Lower leg skin (tissue), 4 donors: ENCODE measurements around the gene CAPN2. TPM values are rescaled to one million over a fixed set of nuclear protein-coding genes. Genes with fewer than 3 reads are reported as not detected.

Experiments
- DNase-seq, 2 donors: peaks; one replicate each; pipeline ENCODE4 v3.0.0-alpha.2; 2019; ENCODE audit warnings: low spot score in 2 of 2
- H3K4me3 ChIP-seq: fragments of 200-600 bp; sonication (generic); 2 replicates; pipeline ENCODE4 v1.5.1; 2017; ENCODE audit warnings: mild to moderate bottlenecking, low read depth; ENCODE audit not compliant: poor library complexity, severe bottlenecking
- POLR2A ChIP-seq, 2 donors: fragments of 450-650 bp; IDR thresholded peaks; one replicate each; pipeline ENCODE4 v1.6.1; 2016 to 2017; ENCODE audit warnings: antibody characterized with exemption in 2 of 2, mild to moderate bottlenecking in 1 of 2, moderate library complexity in 1 of 2
- WGBS, 2 donors: methylation state at CpG; one replicate each; pipeline ENCODE4 v1.1.5; 2018; 5-methylcytosine and 5-hydroxymethylcytosine counted together
- intact Hi-C: fragments of 100-400 bp; cut with DNase I; formaldehyde crosslinking; loops from one replicate; pipeline ENCODE4 v1.15.0; 2023; ENCODE audit warnings: low total_unique reads
- total RNA-seq, 4 donors: library from RNA; depleted of rRNA; stranded (reverse); fragments of >200 nt; gene quantifications; one replicate each; pipeline ENCODE4 v1.1.0, GENCODE V29; 2016
- TF ChIP-seq, protein P1 (sequence below), 3 donors: fragments of 450-650 bp; IDR thresholded peaks; one replicate each; pipeline ENCODE4 v1.5.1; 2016; ENCODE audit warnings: antibody characterized with exemption in 3 of 3, mild to moderate bottlenecking in 3 of 3, moderate library complexity in 2 of 3

CAPN2 gene
- total RNA-seq, 4 donors from 2014 or later, result 33.7 to 73.3 (median 47.2) TPM

DNA sequence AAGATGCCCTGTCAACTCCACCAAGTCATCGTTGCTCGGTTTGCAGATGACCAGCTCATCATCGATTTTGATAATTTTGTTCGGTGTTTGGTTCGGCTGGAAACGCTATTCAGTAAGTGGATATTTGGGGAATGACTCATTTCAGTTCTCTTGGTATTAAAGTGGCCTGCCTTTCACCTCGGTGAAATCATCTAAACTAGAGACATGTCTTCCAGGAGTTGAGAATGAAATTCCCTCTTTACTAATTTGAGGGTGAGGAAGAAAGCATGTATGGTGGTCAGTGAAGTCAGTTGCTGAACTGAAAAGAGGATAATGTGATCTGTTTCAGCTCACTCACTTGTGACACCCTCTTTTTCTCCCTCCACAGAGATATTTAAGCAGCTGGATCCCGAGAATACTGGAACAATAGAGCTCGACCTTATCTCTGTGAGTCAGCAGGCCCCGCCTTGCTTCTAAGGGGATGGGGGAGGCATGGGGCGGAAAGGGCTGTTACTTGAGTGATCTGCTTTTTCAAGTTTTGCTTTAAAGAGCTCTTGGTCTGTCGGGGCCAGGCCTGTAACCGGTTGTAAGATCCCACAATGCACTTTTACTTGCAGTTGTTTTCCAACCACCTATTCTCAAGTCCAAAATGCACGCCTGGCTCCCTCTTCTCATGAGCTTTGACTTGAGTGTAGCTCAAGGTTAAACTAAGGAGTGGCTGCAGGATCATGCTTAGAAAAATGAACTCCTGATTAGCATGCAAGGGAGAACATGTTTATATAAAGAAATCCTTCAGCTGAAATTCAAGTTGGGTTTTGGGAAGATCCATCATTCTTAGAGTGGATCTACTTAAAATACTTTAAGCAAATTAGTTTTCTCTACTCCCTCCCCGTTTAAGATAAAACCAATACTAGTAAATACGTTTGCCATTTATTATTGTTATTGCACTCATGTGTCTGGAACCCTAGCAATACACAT, 59.8 kb downstream of the CAPN2 start:
- no peak overlapping the region for H3K4me3 ChIP-seq
- intact Hi-C loops, result no loop called here
- peak in 1 of 2 donors; percentile 14 for DNase-seq
- TF ChIP-seq, protein P1, sequence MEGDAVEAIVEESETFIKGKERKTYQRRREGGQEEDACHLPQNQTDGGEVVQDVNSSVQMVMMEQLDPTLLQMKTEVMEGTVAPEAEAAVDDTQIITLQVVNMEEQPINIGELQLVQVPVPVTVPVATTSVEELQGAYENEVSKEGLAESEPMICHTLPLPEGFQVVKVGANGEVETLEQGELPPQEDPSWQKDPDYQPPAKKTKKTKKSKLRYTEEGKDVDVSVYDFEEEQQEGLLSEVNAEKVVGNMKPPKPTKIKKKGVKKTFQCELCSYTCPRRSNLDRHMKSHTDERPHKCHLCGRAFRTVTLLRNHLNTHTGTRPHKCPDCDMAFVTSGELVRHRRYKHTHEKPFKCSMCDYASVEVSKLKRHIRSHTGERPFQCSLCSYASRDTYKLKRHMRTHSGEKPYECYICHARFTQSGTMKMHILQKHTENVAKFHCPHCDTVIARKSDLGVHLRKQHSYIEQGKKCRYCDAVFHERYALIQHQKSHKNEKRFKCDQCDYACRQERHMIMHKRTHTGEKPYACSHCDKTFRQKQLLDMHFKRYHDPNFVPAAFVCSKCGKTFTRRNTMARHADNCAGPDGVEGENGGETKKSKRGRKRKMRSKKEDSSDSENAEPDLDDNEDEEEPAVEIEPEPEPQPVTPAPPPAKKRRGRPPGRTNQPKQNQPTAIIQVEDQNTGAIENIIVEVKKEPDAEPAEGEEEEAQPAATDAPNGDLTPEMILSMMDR (IDR thresholded peaks at IDR 0.05), result no peak
- WGBS, 2 donors, result 44% methylated on average over 16 of the region's 16 CpGs

DNA sequence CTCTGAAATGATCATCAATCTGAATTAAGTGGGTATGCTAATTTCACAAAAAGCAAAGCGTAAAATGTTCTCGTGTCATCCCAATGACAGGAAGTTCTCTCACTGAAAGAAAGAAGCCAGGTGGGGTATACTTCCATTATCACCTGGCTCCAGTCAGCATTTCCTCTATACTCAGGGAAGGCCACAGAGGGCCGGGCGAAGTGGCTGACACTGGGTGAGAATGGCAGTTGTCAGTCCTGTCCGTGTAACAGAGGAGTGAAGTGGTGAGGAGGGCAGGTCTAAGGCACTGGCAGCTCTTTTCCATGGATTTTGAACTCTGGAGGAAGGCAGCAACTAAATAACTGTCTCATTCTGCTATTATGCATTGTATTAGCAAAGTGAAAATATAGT, 60.4 kb downstream of the CAPN2 start:
- TF ChIP-seq POLR2A (IDR thresholded peaks at IDR 0.05), result no peak
- TF ChIP-seq, protein P1 (IDR thresholded peaks at IDR 0.05), result no peak
- no peak overlapping the region for H3K4me3 ChIP-seq
- intact Hi-C loops, result no loop called here
- no peak for DNase-seq
- WGBS, 2 donors, result 89 to 90% methylated on average over 5 of the region's 5 CpGs

DNA sequence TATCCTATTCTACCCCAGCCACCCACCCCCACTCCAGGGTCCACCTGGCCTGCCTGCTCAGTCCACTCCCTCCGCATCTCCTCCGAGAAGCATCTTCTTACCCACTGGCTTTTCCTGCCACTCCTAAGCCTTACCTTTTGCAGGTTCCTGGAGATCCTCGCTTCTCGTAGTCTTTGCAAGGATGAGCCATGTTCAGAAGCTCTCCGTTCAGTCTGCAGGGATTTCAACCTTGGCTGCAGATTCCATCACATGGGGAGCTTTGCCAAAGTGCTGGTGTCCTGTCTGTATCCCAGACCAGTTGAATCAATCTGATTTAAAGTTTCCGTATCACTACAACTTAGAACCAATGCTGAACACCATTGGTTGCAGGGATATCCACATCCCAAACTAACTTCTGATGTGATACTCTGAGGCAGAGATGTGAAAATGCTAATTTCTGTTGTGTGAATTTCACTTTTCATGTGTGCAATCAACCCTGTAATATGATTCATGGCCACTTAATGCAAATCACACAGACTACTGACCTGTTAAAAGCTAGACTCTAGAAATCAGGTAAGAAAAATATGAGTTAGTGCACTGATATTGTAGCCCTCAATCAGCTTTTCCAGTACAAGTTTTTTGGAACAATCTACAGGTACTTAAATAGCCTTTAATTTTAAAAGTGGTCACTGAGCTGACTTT, 61.9 kb downstream of the CAPN2 start:
- H3K4me3 ChIP-seq, result no peak overlapping the region
- 91 to 95% methylated on average over 6 of the region's 6 CpGs for WGBS, 2 donors
- intact Hi-C loops, result no loop called here
- no peak for DNase-seq
- TF ChIP-seq, protein P1 (IDR thresholded peaks at IDR 0.05), result no peak
- no peak for TF ChIP-seq POLR2A (IDR thresholded peaks at IDR 0.05)

DNA sequence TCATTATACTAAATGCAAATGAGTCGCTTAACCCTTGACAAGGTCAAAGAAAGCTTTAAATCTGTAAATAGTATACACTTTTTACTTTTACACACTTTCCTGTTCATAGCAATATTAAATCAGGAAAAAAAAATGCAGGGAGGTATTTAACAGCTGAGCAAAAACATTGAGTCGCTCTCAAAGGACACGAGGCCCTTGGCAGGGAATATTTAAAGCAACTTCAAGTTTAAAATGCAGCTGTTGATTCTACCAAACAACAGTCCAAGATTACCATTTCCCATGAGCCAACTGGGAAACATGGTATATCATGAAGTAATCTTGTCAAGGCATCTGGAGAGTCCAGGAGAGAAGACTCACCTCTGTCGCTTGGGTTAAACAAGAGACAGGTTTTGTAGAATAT, 62.7 kb downstream of the CAPN2 start:
- 81 to 82% methylated on average over 4 of the region's 4 CpGs for WGBS, 2 donors
- no peak for DNase-seq
- TF ChIP-seq, protein P1 (IDR thresholded peaks at IDR 0.05), result no peak
- TF ChIP-seq POLR2A (IDR thresholded peaks at IDR 0.05), result no peak
- no peak overlapping the region for H3K4me3 ChIP-seq
- intact Hi-C loops, result no loop called here

DNA sequence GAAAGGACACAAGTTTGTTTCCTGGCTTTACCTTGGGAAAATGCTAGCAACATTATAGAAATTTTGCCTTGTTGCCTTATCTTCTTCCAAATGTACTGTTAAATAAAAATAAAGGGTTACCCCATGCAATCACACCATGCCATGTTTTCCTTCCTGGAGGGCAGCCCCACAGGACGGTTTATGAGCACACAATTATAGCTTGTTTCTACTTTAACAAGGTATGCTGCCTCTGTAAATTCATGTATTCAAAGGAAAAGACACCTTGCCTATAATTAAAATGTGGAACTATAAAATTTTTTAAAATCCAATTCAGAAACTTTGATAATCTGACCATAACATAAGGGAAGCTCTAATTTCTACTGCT, 63.4 kb downstream of the CAPN2 start:
- 57 to 64% methylated on average over 1 of the region's 1 CpG for WGBS, 2 donors
- H3K4me3 ChIP-seq, result no peak overlapping the region
- no peak for DNase-seq
- TF ChIP-seq, protein P1 (IDR thresholded peaks at IDR 0.05), result no peak
- no peak for TF ChIP-seq POLR2A (IDR thresholded peaks at IDR 0.05)
- intact Hi-C loops, result no loop called here
